HCT116 (cell line): Measurements from ENCODE around the gene ABCA8. TPM values are rescaled to one million over a fixed set of nuclear protein-coding genes. Genes with fewer than 3 reads are reported as not detected.

Source experiments
- ATAC-seq: fragments of 200-7000 bp; cut with Tn5 transposase; 2 replicates; pipeline ENCODE4 v1.9.1; 2020; ENCODE audit warnings: mild to moderate bottlenecking, moderate library complexity
- BruUV-seq: library from RNA; stranded (reverse); fragments of 400-500 nt; replicated peaks from 2 replicates; lab custom pipeline; 2021; lab: Mats Ljungman, UMichigan
- CTCF ChIA-PET: fragments of 300-600 bp; sonication (Branson Sonifier 250); formaldehyde crosslinking; loops from one replicate; lab custom pipeline; 2021; ENCODE audit warnings: antibody characterized with exemption; lab: Charles Lee
- POLR2A ChIA-PET: fragments of 300-600, 350-600 bp; sonication (Branson Sonifier 250); formaldehyde crosslinking; loops from one replicate; lab custom pipeline; 2021; ENCODE audit warnings: antibody characterized with exemption; lab: Charles Lee
- RAD21 ChIA-PET, 2 experiments: fragments of 300-600 bp; sonication (Branson Sonifier 250); formaldehyde crosslinking; loops; one replicate each; lab custom pipeline; 2023; ENCODE audit warnings: low total read pairs in 2 of 2; ENCODE audit not compliant: uncharacterized antibody in 2 of 2, unreplicated experiment in 2 of 2, low non-redundant PET in 1 of 2; lab: Charles Lee
- DNase-seq: peaks from one replicate; pipeline ENCODE4 v3.0.0-alpha.2; 2010; ENCODE audit warnings: low read depth, low spot score
- H2AFZ ChIP-seq: fragments of 200-600 bp; shearing (Covaris generic), sonication (generic); 2 replicates; pipeline ENCODE4 v1.6.1; 2017; ENCODE audit warnings: low read depth, mixed run types, mixed read lengths, antibody characterized with exemption, low read length; ENCODE audit not compliant: poor library complexity, severe bottlenecking
- H3K27ac ChIP-seq: 2 replicates; pipeline ENCODE4 v1.5.1; 2012; ENCODE audit warnings: low read depth, low read length
- H3K27me3 ChIP-seq: fragments of 200-600 bp; sonication (generic); 2 replicates; pipeline ENCODE4 v1.6.1; 2016; ENCODE audit warnings: mixed run types, low read length, mixed read lengths; ENCODE audit not compliant: insufficient read depth
- H3K36me3 ChIP-seq, 2 experiments: fragments of 200-500 bp in 1 of 2; fragments of 200-600 bp in 1 of 2; sonication (Bioruptor generic) in 1 of 2; sonication (generic) in 1 of 2; 2 replicates each; pipeline versions ENCODE4 v1.5.1 to v1.6.1; 2014 to 2016; ENCODE audit warnings: low read length in 2 of 2, inconsistent platforms in 1 of 2, mixed read lengths in 1 of 2, mixed run types in 1 of 2; ENCODE audit not compliant: insufficient read depth in 2 of 2, control insufficient read depth in 1 of 2
- H3K4me1 ChIP-seq, 2 experiments: fragments of 200-600 bp in 1 of 2; sonication (generic) in 1 of 2; 2 replicates each; pipeline versions ENCODE4 v1.5.1 to v1.6.1; 2012 to 2017; ENCODE audit warnings: low read length in 2 of 2, inconsistent platforms in 1 of 2, mild to moderate bottlenecking in 1 of 2, mixed read lengths in 1 of 2, mixed run types in 1 of 2, moderate library complexity in 1 of 2; ENCODE audit not compliant: insufficient read depth in 2 of 2, control insufficient read depth in 1 of 2
- H3K4me2 ChIP-seq: fragments of 200-600 bp; sonication (generic); 2 replicates; pipeline ENCODE4 v1.6.1; 2017; ENCODE audit warnings: mixed run types, low read length, mixed read lengths
- H3K4me3 ChIP-seq, 2 experiments: fragments of 200-600 bp in 1 of 2; sonication (generic) in 1 of 2; replicated peaks in 1 of 2; 2 replicates each; pipeline ENCODE4 v1.5.1; 2011 to 2016; ENCODE audit warnings: low read length in 2 of 2, control low read depth in 1 of 2, low read depth in 1 of 2, mild to moderate bottlenecking in 1 of 2, mixed read lengths in 1 of 2, mixed run types in 1 of 2
- H3K79me2 ChIP-seq: fragments of 200-600 bp; sonication (generic); 2 replicates; pipeline ENCODE4 v1.6.1; 2017; ENCODE audit warnings: mild to moderate bottlenecking, mixed run types, low read length, moderate library complexity, mixed read lengths; ENCODE audit not compliant: insufficient read depth
- H3K9ac ChIP-seq: fragments of 200-600 bp; sonication (generic); 2 replicates; pipeline ENCODE4 v1.6.1; 2016; ENCODE audit warnings: low read length, mixed read lengths
- H3K9me2 ChIP-seq: fragments of 200-600 bp; sonication (generic), shearing (Covaris generic); 2 replicates; pipeline ENCODE4 v1.6.1; 2017; ENCODE audit warnings: mixed run types, mild to moderate bottlenecking, moderate library complexity; ENCODE audit not compliant: insufficient read depth
- H3K9me3 ChIP-seq, 2 experiments: fragments of 200-500 bp in 1 of 2; fragments of 200-600 bp in 1 of 2; sonication (Bioruptor generic) in 1 of 2; sonication (generic) in 1 of 2; 2 replicates each; pipeline ENCODE4 v1.6.1; 2014 to 2017; ENCODE audit warnings: low read length in 2 of 2, mixed read lengths in 2 of 2, inconsistent platforms in 1 of 2, low read depth in 1 of 2, mild to moderate bottlenecking in 1 of 2, mixed run types in 1 of 2, moderate library complexity in 1 of 2; ENCODE audit not compliant: control insufficient read depth in 1 of 2, insufficient read depth in 1 of 2
- H4K20me1 ChIP-seq: fragments of 200-600 bp; sonication (generic), shearing (Covaris generic); 2 replicates; pipeline ENCODE4 v1.6.1; 2017; ENCODE audit warnings: mixed run types, mild to moderate bottlenecking, moderate library complexity; ENCODE audit not compliant: insufficient read depth
- ATF3 ChIP-seq: IDR thresholded peaks from 2 replicates; pipeline ENCODE4 v1.6.1; 2012
- CEBPB ChIP-seq: IDR thresholded peaks from 2 replicates; pipeline ENCODE4 v1.6.1; 2012; ENCODE audit warnings: low read depth
- CTCF ChIP-seq, 3 experiments: fragments of 200-600 bp in 1 of 3; sonication (generic) in 1 of 3; IDR thresholded peaks in 2 of 3; conservative IDR thresholded peaks in 1 of 3; 2 replicates each; pipeline ENCODE4 v1.5.1; 2012 to 2017; ENCODE audit warnings: low read depth in 2 of 3, low read length in 2 of 3, antibody characterized with exemption in 1 of 3, borderline replicate concordance in 1 of 3, control low read depth in 1 of 3, mild to moderate bottlenecking in 1 of 3, mixed read lengths in 1 of 3, mixed run types in 1 of 3, moderate library complexity in 1 of 3; ENCODE audit not compliant: insufficient read depth in 1 of 3
- EGR1 ChIP-seq: IDR thresholded peaks from 2 replicates; pipeline ENCODE4 v1.6.1; 2012; ENCODE audit warnings: low read depth
- EZH2 ChIP-seq: fragments of 200-600 bp; sonication (generic); IDR thresholded peaks from 2 replicates; pipeline ENCODE4 v1.6.1; 2017; ENCODE audit warnings: antibody characterized with exemption, mixed run types
- FOSL1 ChIP-seq: IDR thresholded peaks from 2 replicates; pipeline ENCODE4 v1.6.1; 2012; ENCODE audit warnings: low read depth
- JUND ChIP-seq: IDR thresholded peaks from 2 replicates; pipeline ENCODE4 v1.6.1; 2012
- POLR2A ChIP-seq: IDR thresholded peaks from 2 replicates; pipeline ENCODE4 v1.7.0; 2011; ENCODE audit warnings: borderline replicate concordance; ENCODE audit not compliant: insufficient read depth, insufficient read length; ENCODE audit errors: extremely low read depth
- REST ChIP-seq: IDR thresholded peaks from 2 replicates; pipeline ENCODE4 v1.6.1; 2012; ENCODE audit warnings: low read depth
- TCF7L2 ChIP-seq: IDR thresholded peaks from 2 replicates; pipeline ENCODE4 v1.7.0; 2011; ENCODE audit warnings: borderline replicate concordance, inconsistent platforms; ENCODE audit not compliant: insufficient read depth, insufficient read length; ENCODE audit errors: extremely low read depth
- YY1 ChIP-seq: IDR thresholded peaks from 2 replicates; pipeline ENCODE4 v1.6.1; 2011; ENCODE audit warnings: low read length, low read depth, moderate library complexity, mild to moderate bottlenecking; ENCODE audit not compliant: insufficient replicate concordance; ENCODE audit errors: extremely low read depth
- ZBTB33 ChIP-seq: IDR thresholded peaks from 2 replicates; pipeline ENCODE4 v1.6.1; 2011; ENCODE audit warnings: mild to moderate bottlenecking, low read length, moderate library complexity; ENCODE audit not compliant: insufficient replicate concordance; ENCODE audit errors: extremely low read depth
- ZNF274 ChIP-seq: fragments of 200-500 bp; sonication (Bioruptor generic); IDR thresholded peaks from 2 replicates; pipeline ENCODE4 v1.6.1; 2014; ENCODE audit warnings: mild to moderate bottlenecking, low read depth, low read length, inconsistent platforms
- intact Hi-C: fragments of 100-400 bp; cut with micrococcal nuclease; formaldehyde crosslinking; loops from 2 replicates; pipeline ENCODE4 v1.10.0; 2022
- total RNA-seq: library from RNA; stranded (reverse); gene quantifications from one replicate; pipeline ENCODE4 v1.2.1, GENCODE V29; 2021; ENCODE audit not compliant: unreplicated experiment

ABCA8 gene
- total RNA-seq, 1 experiment from 2014 or later: 0.44 TPM

- TF ChIP-seq FOSL1: no peak
- no peak for TF ChIP-seq REST
- TF ChIP-seq YY1: no peak
- TF ChIP-seq JUND: no peak
- no peak for TF ChIP-seq POLR2A
- TF ChIP-seq ZNF274: no peak
- TF ChIP-seq CEBPB: no peak
- no peak for TF ChIP-seq TCF7L2
- no peak for TF ChIP-seq CTCF (IDR thresholded peaks at IDR 0.05 in 2 of 3, conservative IDR thresholded peaks at IDR 0.05 in 1 of 3; ENCODE audit: borderline replicate concordance in 1 of 3, insufficient read depth in 1 of 3, low read depth in 2 of 3, low read length in 2 of 3)
- no peak for TF ChIP-seq ZBTB33
- no peak for TF ChIP-seq EGR1
- TF ChIP-seq ATF3: no peak
- no peak for TF ChIP-seq EZH2
- Histone ChIP-seq H3K4me2 (no peak overlapping the region), H3K27ac (no peak overlapping the region), H3K27me3 (no peaks in the 10 kb centered on the region), H2AFZ (no peak overlapping the region), H3K4me3 (no peak overlapping the region), H3K4me1 (no peaks in the 10 kb centered on the region), H3K36me3 (no peaks in the 10 kb centered on the region), H3K9me3 (no peaks in the 10 kb centered on the region), H3K9me2 (no peaks in the 10 kb centered on the region), H4K20me1 (no peaks in the 10 kb centered on the region), H3K79me2 (no peaks in the 10 kb centered on the region), H3K9ac (no peak overlapping the region)
- CTCF ChIA-PET: interaction anchor here (1.6 kb wide), 1 partner anchor 32 kb away, joined by 4 read pairs; no protein-coding TSS in a partner anchor
- ATAC-seq (no peak), DNase-seq (no peak)
- intact Hi-C loops: no loop called here
- POLR2A ChIA-PET: no interaction called here
- BruUV-seq: no TSS peak
- RAD21 ChIA-PET: no interaction called here
Observed at GRCh38 chr17:68939195-68939594, 16.0 kb downstream of the ABCA8 start.
